T-cell (primary cell): ENCODE measurements around the gene PGBD2. TPM values are rescaled to one million over a fixed set of nuclear protein-coding genes. Genes with fewer than 3 reads are reported as not detected.
"Not testable (repeated sequence)": the region's sequence is repeated elsewhere in the genome, so short reads cannot be mapped to it uniquely, and the experiment has no call there.

Experiments used
- ATAC-seq, 4 experiments: fragments of 200-7000 bp in 3 of 4; fragments of 150-1000 bp in 1 of 4; cut with Tn5 transposase; replicated peaks in 1 of 4; 1 replicate in 3 of 4; 2 replicates in 1 of 4; pipeline ENCODE4 v1.10.0; 2021; ENCODE audit warnings: moderate library complexity in 3 of 4, mild to moderate bottlenecking in 2 of 4, moderate number of reproducible peaks in 1 of 4
- CTCF ChIA-PET, 2 donors: fragments of 300-600 bp; sonication (Branson Sonifier 250); formaldehyde crosslinking; loops; one replicate each; lab custom pipeline; 2022; ENCODE audit warnings: antibody characterized with exemption in 2 of 2; lab: Charles Lee
- POLR2A ChIA-PET, 2 donors: fragments of 300-600 bp; sonication (Branson Sonifier 250); formaldehyde crosslinking; loops; one replicate each; lab custom pipeline; 2022; ENCODE audit warnings: antibody characterized with exemption in 2 of 2; lab: Charles Lee
- DNase-seq, 35 experiments: peaks; one replicate each; pipeline versions ENCODE4 v3.0.0 to v3.0.0-alpha.2; 2013 to 2023
- H3K27ac ChIP-seq: one replicate; pipeline ENCODE4 v1.5.1; 2013; ENCODE audit warnings: low read length
- H3K27me3 ChIP-seq, 2 experiments: replicated peaks in 1 of 2; 1 replicate in 1 of 2; 2 replicates in 1 of 2; pipeline versions ENCODE4 v1.6.1 to v1.7.0; 2013; ENCODE audit warnings: low read length in 1 of 2, mixed read lengths in 1 of 2; ENCODE audit not compliant: control insufficient read depth in 2 of 2, insufficient read depth in 2 of 2; ENCODE audit errors: extremely low read depth in 1 of 2
- H3K36me3 ChIP-seq, 2 donors: 1 replicate in 1 of 2; 2 replicates in 1 of 2; pipeline versions ENCODE4 v1.6.1 to v1.7.0; 2013; ENCODE audit warnings: low read length in 1 of 2; ENCODE audit not compliant: control insufficient read depth in 2 of 2, insufficient read depth in 1 of 2; ENCODE audit errors: extremely low read depth in 1 of 2
- H3K4me1 ChIP-seq, 2 experiments: 1 replicate in 1 of 2; 2 replicates in 1 of 2; pipeline versions ENCODE4 v1.6.1 to v1.7.0; 2013; ENCODE audit warnings: low read length in 2 of 2, mixed read lengths in 1 of 2; ENCODE audit not compliant: insufficient read depth in 2 of 2, control insufficient read depth in 1 of 2; ENCODE audit errors: extremely low read depth in 1 of 2
- H3K4me3 ChIP-seq, 2 donors: 1 replicate in 1 of 2; 2 replicates in 1 of 2; pipeline versions ENCODE4 v1.5.1 to v1.7.0; 2013; ENCODE audit warnings: mild to moderate bottlenecking in 2 of 2, low read length in 1 of 2, moderate library complexity in 1 of 2; ENCODE audit not compliant: control insufficient read depth in 1 of 2; ENCODE audit errors: extremely low read depth in 1 of 2
- H3K9me3 ChIP-seq: 2 replicates; pipeline ENCODE4 v1.7.0; 2013
- H3K27ac Mint-ChIP-seq, 2 donors: one replicate each; pipeline ENCODE4 v1.8.0; 2020 to 2021; ENCODE audit warnings: mild to moderate bottlenecking in 2 of 2, mixed read lengths in 2 of 2
- H3K27me3 Mint-ChIP-seq, 2 donors: one replicate each; pipeline ENCODE4 v1.8.0; 2021 to 2022; ENCODE audit warnings: mixed read lengths in 2 of 2
- H3K36me3 Mint-ChIP-seq: one replicate; pipeline ENCODE4 v1.8.0; 2021; ENCODE audit warnings: mixed read lengths
- H3K4me1 Mint-ChIP-seq, 3 donors: one replicate each; pipeline ENCODE4 v1.8.0; 2020 to 2022; ENCODE audit warnings: mixed read lengths in 3 of 3, mild to moderate bottlenecking in 1 of 3
- H3K4me3 Mint-ChIP-seq, 3 donors: one replicate each; pipeline ENCODE4 v1.8.0; 2020 to 2022; ENCODE audit warnings: mild to moderate bottlenecking in 3 of 3, mixed read lengths in 3 of 3, moderate library complexity in 3 of 3
- H3K9me3 Mint-ChIP-seq, 3 donors: one replicate each; pipeline ENCODE4 v1.8.0; 2020 to 2022; ENCODE audit warnings: mixed read lengths in 3 of 3
- WGBS: methylation state at CpG from one replicate; pipeline ENCODE4 v1.1.5; 2013; ENCODE audit warnings: missing lambda C conversion rate; ENCODE audit not compliant: insufficient coverage; 5-methylcytosine and 5-hydroxymethylcytosine counted together
- total RNA-seq, 35 experiments: library from RNA in 6 of 35; stranded (reverse) in 6 of 35; fragments of 120-200 nt in 1 of 35; gene quantifications; one replicate each; pipeline versions ENCODE4 v1.2.1 to v1.2.4 and lab custom pipeline; 2013 to 2026

Gene PGBD2
- total RNA-seq, 5 donors from 2014 or later (not counting 1 experiment from before 2014, with no cell fraction given) = 5.0 to 15.8 (median 11.4) TPM

GRCh38 chr1:248914796-248915381 lies 8.9 kb downstream of the PGBD2 start:
- ChIA-PET CTCF (no interaction called here), POLR2A (no interaction called here)
- no peak overlapping the region for H3K27ac ChIP-seq
- no peaks in the 10 kb centered on the region for H3K9me3 ChIP-seq
- WGBS = 100% methylated on average over 3 of the region's 5 CpGs
- H3K27me3 Mint-ChIP-seq = no peaks in the 10 kb centered on the region
- H3K4me3 ChIP-seq = no peak overlapping the region
- H3K9me3 Mint-ChIP-seq = no peaks in the 10 kb centered on the region
- H3K4me1 Mint-ChIP-seq = peaks cover 5 to 19% (median 13%) of the 10 kb centered on the region in 3 donors
- DNase-seq (no peak), ATAC-seq (no peak)
- H3K4me3 Mint-ChIP-seq = no peak overlapping the region
- H3K36me3 ChIP-seq = peaks cover 12 to 56% of the 10 kb centered on the region in 2 donors
- no peaks in the 10 kb centered on the region for H3K27me3 ChIP-seq
- H3K36me3 Mint-ChIP-seq = peaks cover 56% of the 10 kb centered on the region
- no peak overlapping the region for H3K27ac Mint-ChIP-seq
- H3K4me1 ChIP-seq = no peaks in the 10 kb centered on the region

- no peak overlapping the region for H3K4me3 Mint-ChIP-seq
- DNase-seq (no peak), ATAC-seq (no peak)
- no peaks in the 10 kb centered on the region for H3K27me3 ChIP-seq
- CTCF ChIA-PET = no interaction called here
- no peaks in the 10 kb centered on the region for H3K9me3 ChIP-seq
- no peak overlapping the region for H3K27ac ChIP-seq
- H3K36me3 Mint-ChIP-seq = peaks cover 72% of the 10 kb centered on the region
- H3K4me1 Mint-ChIP-seq = peaks cover 2 to 12% (median 10%) of the 10 kb centered on the region in 3 donors
- POLR2A ChIA-PET = no interaction called here
- 96% methylated on average over 6 of the region's 8 CpGs for WGBS
- no peaks in the 10 kb centered on the region for H3K9me3 Mint-ChIP-seq
- H3K4me3 ChIP-seq = no peak overlapping the region
- H3K4me1 ChIP-seq = no peaks in the 10 kb centered on the region
- no peak overlapping the region for H3K27ac Mint-ChIP-seq
- no peaks in the 10 kb centered on the region for H3K27me3 Mint-ChIP-seq
- peaks cover 12 to 56% of the 10 kb centered on the region in 2 donors for H3K36me3 ChIP-seq
These were observed 12.1 kb downstream of the PGBD2 start for GRCh38 chr1:248918131-248918530.

- H3K27me3 ChIP-seq = no peaks in the 10 kb centered on the region
- DNase-seq = no peak
- Mint-ChIP-seq H3K9me3 (no peaks in the 10 kb centered on the region), H3K27ac (no peak overlapping the region), H3K4me1 (peaks cover 13 to 23% (median 17%) of the 10 kb centered on the region in 3 donors), H3K4me3 (no peak overlapping the region), H3K36me3 (peaks cover 38% of the 10 kb centered on the region), H3K27me3 (peaks cover 0 to 3% of the 10 kb centered on the region in 2 donors)
- no peak overlapping the region for H3K27ac ChIP-seq
- ATAC-seq = no peak
- CTCF ChIA-PET = no interaction called here
- H3K9me3 ChIP-seq = no peaks in the 10 kb centered on the region
- no peak overlapping the region for H3K4me3 ChIP-seq
- peaks cover 0 to 7% of the 10 kb centered on the region in 2 donors for H3K36me3 ChIP-seq
- H3K4me1 ChIP-seq = peaks cover 2 to 13% of the 10 kb centered on the region in 2 experiments
- POLR2A ChIA-PET = interaction anchor here in 1 of 2 donors (0.7 kb wide), 1 partner anchor 85 kb away, joined by 3 read pairs; no protein-coding TSS in a partner anchor
- 91% methylated on average over 9 of the region's 13 CpGs for WGBS
These were observed 17.6 kb downstream of the PGBD2 start for GRCh38 chr1:248923352-248924338.

GRCh38 chr1:248924696-248925532 lies 18.9 kb downstream of the PGBD2 start:
- DNase-seq (peak in 32 of 35 experiments; percentile 20 to 71 (median 44)), ATAC-seq (peak; percentile 75 to 92 (median 86))
- H3K4me1 Mint-ChIP-seq = peaks cover 13 to 19% (median 17%) of the 10 kb centered on the region in 3 donors
- Histone ChIP-seq H3K27me3 (no peaks in the 10 kb centered on the region), H3K4me1 (peaks cover 2 to 13% of the 10 kb centered on the region in 2 experiments), H3K27ac (no peak overlapping the region), H3K36me3 (no peaks in the 10 kb centered on the region), H3K9me3 (no peaks in the 10 kb centered on the region), H3K4me3 (no peak overlapping the region)
- CTCF ChIA-PET = interaction anchor here (0.6 to 1.2 kb wide), 4 partner anchors 31 to 988 kb away, joined by 3 to 7 read pairs (median 4); no protein-coding TSS in a partner anchor
- POLR2A ChIA-PET = interaction anchor here in 1 of 2 donors (0.7 kb wide), 1 partner anchor 86 kb away, joined by 3 read pairs; no protein-coding TSS in a partner anchor
- peak overlapping the region; percentile 19 to 44 for H3K27ac Mint-ChIP-seq
- H3K36me3 Mint-ChIP-seq = peaks cover 30% of the 10 kb centered on the region
- peak overlapping the region in 2 of 3 donors; percentile 2 to 5 for H3K4me3 Mint-ChIP-seq
- peaks cover 0 to 3% of the 10 kb centered on the region in 2 donors for H3K27me3 Mint-ChIP-seq
- H3K9me3 Mint-ChIP-seq = no peaks in the 10 kb centered on the region
- 7% methylated on average over 5 of the region's 10 CpGs for WGBS

- POLR2A ChIA-PET, H3K27ac Mint-ChIP-seq, H3K27ac ChIP-seq, H3K9me3 ChIP-seq, H3K27me3 ChIP-seq, DNase-seq, H3K27me3 Mint-ChIP-seq, H3K4me3 ChIP-seq, H3K36me3 ChIP-seq, H3K4me3 Mint-ChIP-seq, ATAC-seq, H3K9me3 Mint-ChIP-seq: not testable (repeated sequence)
- H3K4me1 Mint-ChIP-seq = peaks cover 13 to 18% (median 17%) of the 10 kb centered on the region in 3 donors
- WGBS = no CpG with 5 or more reads among the region's 4 CpGs
- H3K36me3 Mint-ChIP-seq = peaks cover 23% of the 10 kb centered on the region
- peaks cover 2 to 13% of the 10 kb centered on the region in 2 experiments for H3K4me1 ChIP-seq
- CTCF ChIA-PET = interaction anchor here (0.6 to 0.9 kb wide), 3 partner anchors 15 to 989 kb away, joined by 3 to 7 read pairs (median 5); no protein-coding TSS in a partner anchor
These were observed 19.8 kb downstream of the PGBD2 start for GRCh38 chr1:248925859-248926258.
